Hepatocyte (in vitro differentiated cells): ENCODE results near the gene AGBL5.

Experiments used
- EZH2 ChIP-seq: fragments of 200-600 bp; sonication (generic); IDR thresholded peaks from 2 replicates; pipeline ENCODE4 v1.6.1; 2016; ENCODE audit warnings: antibody characterized with exemption, mild to moderate bottlenecking, borderline replicate concordance
- TF ChIP-seq, protein P1 (sequence below): fragments of 200-600 bp; sonication (generic); IDR thresholded peaks from 2 replicates; pipeline ENCODE4 v1.5.1; 2016; ENCODE audit warnings: antibody characterized with exemption, mild to moderate bottlenecking; ENCODE audit not compliant: poor library complexity

DNA sequence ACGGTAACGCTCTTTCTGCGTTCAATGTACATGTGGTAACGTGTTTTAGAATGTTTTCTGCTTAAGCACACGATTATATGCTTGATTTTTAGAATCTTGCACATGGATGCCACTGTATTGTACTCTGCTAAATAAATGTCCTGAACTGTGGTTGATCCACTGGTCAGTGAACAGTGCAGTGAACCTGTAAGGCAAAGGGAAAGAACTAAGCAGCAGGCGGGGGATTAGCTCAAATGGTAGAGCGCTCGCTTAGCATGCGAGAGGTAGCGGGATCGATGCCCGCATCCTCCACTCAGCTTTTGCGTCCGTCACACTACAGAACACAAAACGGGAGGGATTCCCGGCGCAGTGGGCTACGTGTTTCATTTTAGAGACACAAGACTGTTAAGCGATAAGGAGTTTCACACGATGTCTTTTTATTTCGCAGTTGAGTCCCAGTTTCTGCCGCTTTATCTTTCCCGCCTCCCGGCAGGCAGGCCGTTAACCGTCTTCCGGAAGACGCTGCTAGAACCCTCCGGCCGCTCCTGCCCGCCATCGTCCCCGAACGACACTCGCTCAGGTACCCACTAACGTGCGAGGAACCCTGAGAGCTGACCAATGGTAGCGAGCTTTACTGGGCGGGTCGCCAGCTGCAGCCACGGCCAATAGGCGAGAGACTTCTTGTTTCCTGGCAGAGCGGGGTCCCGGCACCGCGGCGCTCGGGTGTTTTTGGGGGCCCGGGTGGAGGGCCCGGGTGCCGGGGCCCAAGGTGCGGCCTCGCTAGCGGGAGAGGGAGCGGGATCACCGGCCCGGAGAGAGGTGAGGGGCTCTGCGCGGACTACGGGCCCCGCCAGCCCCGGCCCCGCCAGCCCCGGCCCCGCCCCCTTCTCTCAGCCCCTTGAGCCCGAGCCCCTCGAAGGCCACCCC lies at the start of gene AGBL5:
- TF ChIP-seq, protein P1, sequence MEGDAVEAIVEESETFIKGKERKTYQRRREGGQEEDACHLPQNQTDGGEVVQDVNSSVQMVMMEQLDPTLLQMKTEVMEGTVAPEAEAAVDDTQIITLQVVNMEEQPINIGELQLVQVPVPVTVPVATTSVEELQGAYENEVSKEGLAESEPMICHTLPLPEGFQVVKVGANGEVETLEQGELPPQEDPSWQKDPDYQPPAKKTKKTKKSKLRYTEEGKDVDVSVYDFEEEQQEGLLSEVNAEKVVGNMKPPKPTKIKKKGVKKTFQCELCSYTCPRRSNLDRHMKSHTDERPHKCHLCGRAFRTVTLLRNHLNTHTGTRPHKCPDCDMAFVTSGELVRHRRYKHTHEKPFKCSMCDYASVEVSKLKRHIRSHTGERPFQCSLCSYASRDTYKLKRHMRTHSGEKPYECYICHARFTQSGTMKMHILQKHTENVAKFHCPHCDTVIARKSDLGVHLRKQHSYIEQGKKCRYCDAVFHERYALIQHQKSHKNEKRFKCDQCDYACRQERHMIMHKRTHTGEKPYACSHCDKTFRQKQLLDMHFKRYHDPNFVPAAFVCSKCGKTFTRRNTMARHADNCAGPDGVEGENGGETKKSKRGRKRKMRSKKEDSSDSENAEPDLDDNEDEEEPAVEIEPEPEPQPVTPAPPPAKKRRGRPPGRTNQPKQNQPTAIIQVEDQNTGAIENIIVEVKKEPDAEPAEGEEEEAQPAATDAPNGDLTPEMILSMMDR: no peak
- no peak for TF ChIP-seq EZH2
